Esophagus mucosa (tissue), 1 donor: ENCODE measurements around the gene FSHR. TPM values are rescaled to one million over a fixed set of nuclear protein-coding genes. Genes with fewer than 3 reads are reported as not detected.

Source experiments
- ATAC-seq: fragments of 200-7000 bp; cut with Tn5 transposase; one replicate; pipeline ENCODE4 v1.9.1; 2020
- total RNA-seq: library from RNA; stranded (reverse); gene quantifications from one replicate; pipeline ENCODE4 v1.2.4, GENCODE V29; 2023
- donor health status: DM: yes; HTN: yes; CAD: no.

FSHR gene
- total RNA-seq, 1 donor from 2014 or later, result not detected

GRCh38 chr2:49028101-49028500 lies 126.2 kb downstream of the FSHR start:
- ATAC-seq, result no peak

GRCh38 chr2:49026706-49027105 lies 127.6 kb downstream of the FSHR start:
- no peak for ATAC-seq

GRCh38 chr2:49021271-49021670 lies 133.0 kb downstream of the FSHR start:
- ATAC-seq, result no peak

- ATAC-seq, result no peak
Observed at GRCh38 chr2:49005261-49005660, 149.1 kb downstream of the FSHR start.

GRCh38 chr2:49004036-49004626 lies 150.2 kb downstream of the FSHR start:
- ATAC-seq, result no peak

- no peak for ATAC-seq
Observed at GRCh38 chr2:49003201-49003600, 151.1 kb downstream of the FSHR start.

GRCh38 chr2:49002750-49003149 lies 151.6 kb downstream of the FSHR start:
- ATAC-seq, result no peak

GRCh38 chr2:49000695-49001094 lies 153.6 kb downstream of the FSHR start:
- no peak for ATAC-seq

- no peak for ATAC-seq
Observed at GRCh38 chr2:48998449-48998848, 155.9 kb downstream of the FSHR start.

- peak; percentile 37 for ATAC-seq
Observed at GRCh38 chr2:48993576-48993975, 160.7 kb downstream of the FSHR start.

- no peak for ATAC-seq
Observed at GRCh38 chr2:48991415-48992131, 162.7 kb downstream of the FSHR start.

- ATAC-seq, result no peak
Observed at GRCh38 chr2:48984922-48985321, 169.4 kb downstream of the FSHR start.

GRCh38 chr2:48983551-48983950 lies 170.8 kb downstream of the FSHR start:
- ATAC-seq, result no peak

- no peak for ATAC-seq
Observed at GRCh38 chr2:48982887-48983435, 171.4 kb downstream of the FSHR start.

GRCh38 chr2:48980846-48981245 lies 173.5 kb downstream of the FSHR start:
- ATAC-seq, result no peak

GRCh38 chr2:48979691-48980090 lies 174.6 kb downstream of the FSHR start:
- no peak for ATAC-seq

GRCh38 chr2:48978131-48978530 lies 176.2 kb downstream of the FSHR start:
- no peak for ATAC-seq

- ATAC-seq, result no peak
Observed at GRCh38 chr2:48971801-48972200, 182.5 kb downstream of the FSHR start.

GRCh38 chr2:48968011-48968410 lies 186.3 kb downstream of the FSHR start:
- no peak for ATAC-seq

- no peak for ATAC-seq
Observed at GRCh38 chr2:48965204-48965603, 189.1 kb downstream of the FSHR start.

- no peak for ATAC-seq
Observed at GRCh38 chr2:48961009-48961408, 193.3 kb downstream of the FSHR start.

- ATAC-seq, result no peak
Observed at GRCh38 chr2:48954935-48955334, 199.4 kb downstream of the FSHR start.

GRCh38 chr2:48954311-48954710 lies 200.0 kb downstream of the FSHR start:
- no peak for ATAC-seq

GRCh38 chr2:48952614-48953013 lies 201.7 kb downstream of the FSHR start:
- ATAC-seq, result no peak
